ENCODE measurements around the gene MAPK6.

Gene MAPK6

DNA sequence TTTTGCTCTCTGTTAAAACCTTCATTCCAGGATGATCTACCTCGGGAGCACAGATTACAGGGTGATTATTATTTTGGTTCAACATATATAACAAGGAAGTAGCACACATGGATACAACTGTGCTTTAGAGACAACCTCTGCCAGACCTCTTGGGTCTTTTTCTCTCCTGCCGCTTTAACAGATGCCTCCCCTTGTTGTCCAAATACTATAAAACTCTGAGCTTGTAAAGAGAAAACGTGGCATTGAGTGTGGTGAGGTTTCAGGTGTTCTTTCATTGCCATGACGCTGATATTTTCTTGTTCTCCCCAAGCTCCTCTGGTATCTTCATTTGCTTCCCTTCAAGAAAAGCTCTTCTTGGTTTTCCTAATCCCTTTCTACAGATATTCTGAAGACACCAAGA, 64.6 kb downstream of the MAPK6 start (continued):
- no peak for TF ChIP-seq ZNF37A (tag by site-specific recombination; IDR thresholded peaks at IDR 0.05)
- TF ChIP-seq GLIS2 (tag by site-specific recombination; IDR thresholded peaks at IDR 0.05): no peak
- TF ChIP-seq, protein P1, sequence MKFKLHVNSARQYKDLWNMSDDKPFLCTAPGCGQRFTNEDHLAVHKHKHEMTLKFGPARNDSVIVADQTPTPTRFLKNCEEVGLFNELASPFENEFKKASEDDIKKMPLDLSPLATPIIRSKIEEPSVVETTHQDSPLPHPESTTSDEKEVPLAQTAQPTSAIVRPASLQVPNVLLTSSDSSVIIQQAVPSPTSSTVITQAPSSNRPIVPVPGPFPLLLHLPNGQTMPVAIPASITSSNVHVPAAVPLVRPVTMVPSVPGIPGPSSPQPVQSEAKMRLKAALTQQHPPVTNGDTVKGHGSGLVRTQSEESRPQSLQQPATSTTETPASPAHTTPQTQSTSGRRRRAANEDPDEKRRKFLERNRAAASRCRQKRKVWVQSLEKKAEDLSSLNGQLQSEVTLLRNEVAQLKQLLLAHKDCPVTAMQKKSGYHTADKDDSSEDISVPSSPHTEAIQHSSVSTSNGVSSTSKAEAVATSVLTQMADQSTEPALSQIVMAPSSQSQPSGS (tag by site-specific recombination; IDR thresholded peaks at IDR 0.05; ENCODE audit: low read depth): no peak
- no peak for TF ChIP-seq ZNF114 (tag by site-specific recombination; IDR thresholded peaks at IDR 0.05)
- no peak for TF ChIP-seq ZNF585B (tag by site-specific recombination; IDR thresholded peaks at IDR 0.05)
- no peak for TF ChIP-seq ZNF423 (tag by site-specific recombination; IDR thresholded peaks at IDR 0.05)
- TF ChIP-seq, protein P2, sequence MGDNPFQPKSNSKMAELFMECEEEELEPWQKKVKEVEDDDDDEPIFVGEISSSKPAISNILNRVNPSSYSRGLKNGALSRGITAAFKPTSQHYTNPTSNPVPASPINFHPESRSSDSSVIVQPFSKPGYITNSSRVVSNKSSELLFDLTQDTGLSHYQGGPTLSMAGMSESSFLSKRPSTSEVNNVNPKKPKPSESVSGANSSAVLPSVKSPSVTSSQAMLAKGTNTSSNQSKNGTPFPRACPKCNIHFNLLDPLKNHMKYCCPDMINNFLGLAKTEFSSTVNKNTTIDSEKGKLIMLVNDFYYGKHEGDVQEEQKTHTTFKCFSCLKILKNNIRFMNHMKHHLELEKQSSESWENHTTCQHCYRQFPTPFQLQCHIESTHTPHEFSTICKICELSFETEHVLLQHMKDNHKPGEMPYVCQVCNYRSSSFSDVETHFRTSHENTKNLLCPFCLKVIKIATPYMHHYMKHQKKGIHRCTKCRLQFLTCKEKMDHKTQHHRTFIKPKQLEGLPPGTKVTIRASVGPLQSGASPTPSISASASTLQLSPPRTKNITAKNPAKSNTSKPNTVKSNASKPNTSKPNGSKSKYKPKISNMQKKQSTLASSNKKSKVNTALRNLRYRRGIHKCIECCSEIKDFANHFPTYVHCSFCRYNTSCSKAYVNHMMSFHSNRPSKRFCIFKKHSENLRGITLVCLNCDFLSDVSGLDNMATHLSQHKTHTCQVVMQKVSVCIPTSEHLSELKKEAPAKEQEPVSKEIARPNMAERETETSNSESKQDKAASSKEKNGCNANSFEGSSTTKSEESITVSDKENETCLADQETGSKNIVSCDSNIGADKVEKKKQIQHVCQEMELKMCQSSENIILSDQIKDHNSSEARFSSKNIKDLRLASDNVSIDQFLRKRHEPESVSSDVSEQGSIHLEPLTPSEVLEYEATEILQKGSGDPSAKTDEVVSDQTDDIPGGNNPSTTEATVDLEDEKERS (tag by site-specific recombination; IDR thresholded peaks at IDR 0.05): no peak

DNA sequence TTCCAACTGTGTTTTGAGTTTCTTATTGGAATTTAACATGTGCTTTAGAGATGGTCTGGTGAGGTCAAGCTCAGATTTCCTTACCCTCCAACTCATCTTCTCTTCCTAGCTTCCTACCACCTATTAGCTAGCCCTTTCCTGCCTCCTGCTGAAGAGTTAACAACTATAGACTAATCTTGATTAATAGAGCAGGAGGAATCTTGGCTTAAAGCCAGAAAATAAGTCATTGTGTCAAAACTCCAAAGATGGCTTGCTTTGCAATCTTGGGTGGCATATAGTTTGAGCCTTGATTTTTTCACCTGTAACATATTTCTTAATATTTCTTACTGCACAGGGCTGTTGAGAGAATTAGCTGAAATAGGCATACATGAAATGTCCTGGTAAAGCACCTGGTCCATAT, 66.3 kb downstream of the MAPK6 start:
- no peak overlapping the region for H3K27ac ChIP-seq (ENCODE audit: extremely low read depth, low read depth, low read length)
- ChIA-PET POLR2A (interaction anchor here (0.5 kb wide), 1 partner anchor 442 kb away, joined by 7 read pairs; no protein-coding TSS in a partner anchor), CTCF (no interaction called here)
- TF ChIP-seq ZNF555 (tag by site-specific recombination; conservative IDR thresholded peaks at IDR 0.05) (no peak), ZNF239 (tag by site-specific recombination; IDR thresholded peaks at IDR 0.05) (no peak), ZNF366 (tag by site-specific recombination; conservative IDR thresholded peaks at IDR 0.05) (no peak), ZNF404 (tag by site-specific recombination; IDR thresholded peaks at IDR 0.05) (no peak), ZNF677 (tag by site-specific recombination; IDR thresholded peaks at IDR 0.05) (no peak), ZNF610 (tag by site-specific recombination; IDR thresholded peaks at IDR 0.05; ENCODE audit: borderline replicate concordance) (no peak), ZNF24 (tag by site-specific recombination; IDR thresholded peaks at IDR 0.05) (no peak), ZNF596 (tag by site-specific recombination; IDR thresholded peaks at IDR 0.05) (no peak), YY2 (tag by site-specific recombination; IDR thresholded peaks at IDR 0.05) (no peak), ZNF169 (tag by site-specific recombination; IDR thresholded peaks at IDR 0.05) (no peak)
- TF ChIP-seq, protein P3, sequence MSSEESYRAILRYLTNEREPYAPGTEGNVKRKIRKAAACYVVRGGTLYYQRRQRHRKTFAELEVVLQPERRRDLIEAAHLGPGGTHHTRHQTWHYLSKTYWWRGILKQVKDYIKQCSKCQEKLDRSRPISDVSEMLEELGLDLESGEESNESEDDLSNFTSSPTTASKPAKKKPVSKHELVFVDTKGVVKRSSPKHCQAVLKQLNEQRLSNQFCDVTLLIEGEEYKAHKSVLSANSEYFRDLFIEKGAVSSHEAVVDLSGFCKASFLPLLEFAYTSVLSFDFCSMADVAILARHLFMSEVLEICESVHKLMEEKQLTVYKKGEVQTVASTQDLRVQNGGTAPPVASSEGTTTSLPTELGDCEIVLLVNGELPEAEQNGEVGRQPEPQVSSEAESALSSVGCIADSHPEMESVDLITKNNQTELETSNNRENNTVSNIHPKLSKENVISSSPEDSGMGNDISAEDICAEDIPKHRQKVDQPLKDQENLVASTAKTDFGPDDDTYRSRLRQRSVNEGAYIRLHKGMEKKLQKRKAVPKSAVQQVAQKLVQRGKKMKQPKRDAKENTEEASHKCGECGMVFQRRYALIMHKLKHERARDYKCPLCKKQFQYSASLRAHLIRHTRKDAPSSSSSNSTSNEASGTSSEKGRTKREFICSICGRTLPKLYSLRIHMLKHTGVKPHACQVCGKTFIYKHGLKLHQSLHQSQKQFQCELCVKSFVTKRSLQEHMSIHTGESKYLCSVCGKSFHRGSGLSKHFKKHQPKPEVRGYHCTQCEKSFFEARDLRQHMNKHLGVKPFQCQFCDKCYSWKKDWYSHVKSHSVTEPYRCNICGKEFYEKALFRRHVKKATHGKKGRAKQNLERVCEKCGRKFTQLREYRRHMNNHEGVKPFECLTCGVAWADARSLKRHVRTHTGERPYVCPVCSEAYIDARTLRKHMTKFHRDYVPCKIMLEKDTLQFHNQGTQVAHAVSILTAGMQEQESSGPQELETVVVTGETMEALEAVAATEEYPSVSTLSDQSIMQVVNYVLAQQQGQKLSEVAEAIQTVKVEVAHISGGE (tag by site-specific recombination; conservative IDR thresholded peaks at IDR 0.05; ENCODE audit: low read depth): no peak
- TF ChIP-seq, protein P4, sequence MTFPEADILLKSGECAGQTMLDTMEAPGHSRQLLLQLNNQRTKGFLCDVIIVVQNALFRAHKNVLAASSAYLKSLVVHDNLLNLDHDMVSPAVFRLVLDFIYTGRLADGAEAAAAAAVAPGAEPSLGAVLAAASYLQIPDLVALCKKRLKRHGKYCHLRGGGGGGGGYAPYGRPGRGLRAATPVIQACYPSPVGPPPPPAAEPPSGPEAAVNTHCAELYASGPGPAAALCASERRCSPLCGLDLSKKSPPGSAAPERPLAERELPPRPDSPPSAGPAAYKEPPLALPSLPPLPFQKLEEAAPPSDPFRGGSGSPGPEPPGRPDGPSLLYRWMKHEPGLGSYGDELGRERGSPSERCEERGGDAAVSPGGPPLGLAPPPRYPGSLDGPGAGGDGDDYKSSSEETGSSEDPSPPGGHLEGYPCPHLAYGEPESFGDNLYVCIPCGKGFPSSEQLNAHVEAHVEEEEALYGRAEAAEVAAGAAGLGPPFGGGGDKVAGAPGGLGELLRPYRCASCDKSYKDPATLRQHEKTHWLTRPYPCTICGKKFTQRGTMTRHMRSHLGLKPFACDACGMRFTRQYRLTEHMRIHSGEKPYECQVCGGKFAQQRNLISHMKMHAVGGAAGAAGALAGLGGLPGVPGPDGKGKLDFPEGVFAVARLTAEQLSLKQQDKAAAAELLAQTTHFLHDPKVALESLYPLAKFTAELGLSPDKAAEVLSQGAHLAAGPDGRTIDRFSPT (tag by site-specific recombination; IDR thresholded peaks at IDR 0.05): no peak
- TF ChIP-seq, protein P5, sequence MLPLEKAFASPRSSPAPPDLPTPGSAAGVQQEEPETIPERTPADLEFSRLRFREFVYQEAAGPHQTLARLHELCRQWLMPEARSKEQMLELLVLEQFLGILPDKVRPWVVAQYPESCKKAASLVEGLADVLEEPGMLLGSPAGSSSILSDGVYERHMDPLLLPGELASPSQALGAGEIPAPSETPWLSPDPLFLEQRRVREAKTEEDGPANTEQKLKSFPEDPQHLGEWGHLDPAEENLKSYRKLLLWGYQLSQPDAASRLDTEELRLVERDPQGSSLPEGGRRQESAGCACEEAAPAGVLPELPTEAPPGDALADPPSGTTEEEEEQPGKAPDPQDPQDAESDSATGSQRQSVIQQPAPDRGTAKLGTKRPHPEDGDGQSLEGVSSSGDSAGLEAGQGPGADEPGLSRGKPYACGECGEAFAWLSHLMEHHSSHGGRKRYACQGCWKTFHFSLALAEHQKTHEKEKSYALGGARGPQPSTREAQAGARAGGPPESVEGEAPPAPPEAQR (tag by site-specific recombination; IDR thresholded peaks at IDR 0.05): no peak
- H3K4me1 ChIP-seq (ENCODE audit: control insufficient read depth, insufficient read depth, low read length): no peaks in the 10 kb centered on the region
- H3K9me3 ChIP-seq (ENCODE audit: control insufficient read depth, insufficient read depth, low read depth, low read length): no peaks in the 10 kb centered on the region
- no peaks in the 10 kb centered on the region for H3K36me3 ChIP-seq (ENCODE audit: control insufficient read depth in 2 of 2, insufficient read depth in 1 of 2, low read length in 2 of 2)
- no peak overlapping the region for H3K4me3 ChIP-seq (ENCODE audit: low read depth, low read length)
